ENCODE measurements around the gene GNA15. TPM values are rescaled to one million over a fixed set of nuclear protein-coding genes. Genes with fewer than 3 reads are reported as not detected.

GNA15 gene
- total and polyA plus RNA-seq, 2 of the 8 experiments (the other 6 are each of a cell fraction or from before 2014, with no cell fraction given): 0.26 to 0.45 TPM

- TF ChIP-seq, protein P1, sequence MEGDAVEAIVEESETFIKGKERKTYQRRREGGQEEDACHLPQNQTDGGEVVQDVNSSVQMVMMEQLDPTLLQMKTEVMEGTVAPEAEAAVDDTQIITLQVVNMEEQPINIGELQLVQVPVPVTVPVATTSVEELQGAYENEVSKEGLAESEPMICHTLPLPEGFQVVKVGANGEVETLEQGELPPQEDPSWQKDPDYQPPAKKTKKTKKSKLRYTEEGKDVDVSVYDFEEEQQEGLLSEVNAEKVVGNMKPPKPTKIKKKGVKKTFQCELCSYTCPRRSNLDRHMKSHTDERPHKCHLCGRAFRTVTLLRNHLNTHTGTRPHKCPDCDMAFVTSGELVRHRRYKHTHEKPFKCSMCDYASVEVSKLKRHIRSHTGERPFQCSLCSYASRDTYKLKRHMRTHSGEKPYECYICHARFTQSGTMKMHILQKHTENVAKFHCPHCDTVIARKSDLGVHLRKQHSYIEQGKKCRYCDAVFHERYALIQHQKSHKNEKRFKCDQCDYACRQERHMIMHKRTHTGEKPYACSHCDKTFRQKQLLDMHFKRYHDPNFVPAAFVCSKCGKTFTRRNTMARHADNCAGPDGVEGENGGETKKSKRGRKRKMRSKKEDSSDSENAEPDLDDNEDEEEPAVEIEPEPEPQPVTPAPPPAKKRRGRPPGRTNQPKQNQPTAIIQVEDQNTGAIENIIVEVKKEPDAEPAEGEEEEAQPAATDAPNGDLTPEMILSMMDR (IDR thresholded peaks at IDR 0.05; ENCODE audit: control extremely low read depth in 1 of 3, insufficient read depth in 1 of 3, low read depth in 1 of 3, low read length in 3 of 3): no peak
- TF ChIP-seq JUND (IDR thresholded peaks at IDR 0.05; ENCODE audit: low read length) (no peak), SIRT6 (IDR thresholded peaks at IDR 0.05; ENCODE audit: low read length) (no peak), MAFK (IDR thresholded peaks at IDR 0.05; ENCODE audit: low read depth, low read length) (no peak), EP300 (IDR thresholded peaks at IDR 0.05; ENCODE audit: borderline replicate concordance in 1 of 2, low read depth in 2 of 2, low read length in 2 of 2) (no peak)
These were observed 53.1 kb downstream of the GNA15 start (continued) for GRCh38 chr19:3188627-3189596.
